Tibial artery (tissue), 4 donors: Measurements from ENCODE around the gene ICA1.

Source experiments
- DNase-seq, 2 donors: peaks; one replicate each; pipeline ENCODE4 v3.0.0-alpha.2; 2019
- H3K27ac ChIP-seq, 2 donors: fragments of 200-600 bp; sonication (generic) in 1 of 2; 1 replicate in 1 of 2; 2 replicates in 1 of 2; pipeline ENCODE4 v1.5.1; 2018 to 2019; ENCODE audit warnings: mild to moderate bottlenecking in 1 of 2
- H3K27me3 ChIP-seq, 2 donors: fragments of 200-600 bp; sonication (generic) in 1 of 2; one replicate each; pipeline versions ENCODE4 v1.5.1 to v1.6.0; 2016 to 2019
- H3K36me3 ChIP-seq, 3 donors: fragments of 200-600 bp; sonication (generic) in 2 of 3; one replicate each; pipeline ENCODE4 v1.5.1; 2016 to 2019; ENCODE audit warnings: mild to moderate bottlenecking in 2 of 3
- H3K4me1 ChIP-seq, 4 donors: fragments of 200-600 bp; sonication (generic) in 2 of 4; 1 replicate in 3 of 4; 2 replicates in 1 of 4; pipeline ENCODE4 v1.5.1; 2016 to 2019
- H3K4me3 ChIP-seq, 2 donors: fragments of 200-600 bp; sonication (generic) in 1 of 2; 1 replicate in 1 of 2; 2 replicates in 1 of 2; pipeline ENCODE4 v1.5.1; 2018 to 2019; ENCODE audit warnings: mild to moderate bottlenecking in 2 of 2
- H3K9me3 ChIP-seq, 3 donors: fragments of 200-600 bp; sonication (generic) in 1 of 3; one replicate each; pipeline ENCODE4 v1.5.1; 2016 to 2019
- intact Hi-C: fragments of 100-400 bp; cut with DNase I; formaldehyde crosslinking; loops from one replicate; pipeline ENCODE4 v1.15.0; 2023; ENCODE audit warnings: low total_unique reads
- TF ChIP-seq, protein P1 (sequence below), 2 experiments: fragments of 200-600 bp in 1 of 2; fragments of 450-650 bp in 1 of 2; IDR thresholded peaks; one replicate each; pipeline ENCODE4 v1.5.1; 2017 to 2019; ENCODE audit warnings: antibody characterized with exemption in 2 of 2, mild to moderate bottlenecking in 1 of 2, moderate library complexity in 1 of 2

The ICA1 gene

DNA sequence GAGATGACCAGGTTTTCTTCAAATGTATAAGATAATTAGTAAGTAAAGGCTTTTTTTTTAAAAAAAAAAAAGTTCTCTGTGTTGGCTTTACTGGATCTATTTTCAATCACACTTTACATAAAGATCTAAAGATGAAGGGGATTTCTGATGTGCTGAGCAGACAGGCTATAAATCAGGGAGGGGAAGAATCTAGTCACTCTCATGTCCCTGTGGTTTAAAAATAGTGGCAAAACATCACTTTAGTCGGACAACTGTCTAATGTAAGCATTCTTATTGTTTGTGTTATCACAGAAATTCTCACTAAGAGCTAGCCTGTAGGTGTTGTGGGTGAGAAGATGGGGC, 132.7 kb downstream of the ICA1 start:
- H3K4me1 ChIP-seq: no peaks in the 10 kb centered on the region
- intact Hi-C loops: no loop called here
- H3K27ac ChIP-seq: no peak overlapping the region

DNA sequence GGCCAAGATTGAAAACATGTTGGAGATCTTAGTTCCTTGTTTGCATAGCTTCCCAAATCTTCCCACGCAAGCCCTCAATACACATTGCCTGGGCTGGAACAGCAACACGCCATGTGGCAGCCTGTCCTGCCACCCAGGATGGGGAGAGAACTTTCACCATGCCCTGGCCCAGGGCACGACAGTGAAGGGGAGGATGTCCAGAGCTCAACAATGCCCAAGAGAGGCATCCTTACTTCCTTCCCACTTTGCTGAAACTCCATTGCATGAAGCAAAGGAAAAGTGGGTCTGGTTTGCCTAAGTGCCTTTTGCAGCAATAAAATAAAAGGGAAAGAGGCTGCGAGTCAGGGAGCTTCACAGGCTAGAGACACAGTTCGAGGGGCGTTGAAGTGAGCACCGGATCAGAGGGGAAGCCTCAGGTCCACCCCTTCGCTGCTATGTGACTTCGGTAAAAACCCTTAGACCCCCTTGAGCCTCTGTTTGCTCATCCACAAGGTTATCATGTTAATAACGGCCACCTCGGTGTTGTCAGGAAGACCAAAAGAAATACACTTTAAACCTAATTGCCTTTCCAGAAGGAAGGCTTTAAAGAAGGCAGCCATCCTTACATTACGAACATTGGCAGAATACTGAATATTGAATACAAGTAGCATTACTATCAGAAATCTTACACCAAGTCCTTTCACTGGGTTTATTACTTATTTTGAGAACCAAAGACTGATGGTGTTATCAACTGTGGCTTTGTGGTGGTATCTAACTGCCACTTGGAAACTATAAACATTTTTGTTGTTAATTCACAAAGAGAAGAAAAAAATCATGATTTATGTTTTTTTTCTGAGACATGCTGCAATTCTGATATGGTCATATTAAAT, 133.3 kb downstream of the ICA1 start:
- no peaks in the 10 kb centered on the region for H3K27me3 ChIP-seq
- H3K27ac ChIP-seq: no peak overlapping the region

More for the DNA sequence above, 132.7 kb downstream of the ICA1 start:
- no peak overlapping the region for H3K4me3 ChIP-seq
- TF ChIP-seq, protein P1, sequence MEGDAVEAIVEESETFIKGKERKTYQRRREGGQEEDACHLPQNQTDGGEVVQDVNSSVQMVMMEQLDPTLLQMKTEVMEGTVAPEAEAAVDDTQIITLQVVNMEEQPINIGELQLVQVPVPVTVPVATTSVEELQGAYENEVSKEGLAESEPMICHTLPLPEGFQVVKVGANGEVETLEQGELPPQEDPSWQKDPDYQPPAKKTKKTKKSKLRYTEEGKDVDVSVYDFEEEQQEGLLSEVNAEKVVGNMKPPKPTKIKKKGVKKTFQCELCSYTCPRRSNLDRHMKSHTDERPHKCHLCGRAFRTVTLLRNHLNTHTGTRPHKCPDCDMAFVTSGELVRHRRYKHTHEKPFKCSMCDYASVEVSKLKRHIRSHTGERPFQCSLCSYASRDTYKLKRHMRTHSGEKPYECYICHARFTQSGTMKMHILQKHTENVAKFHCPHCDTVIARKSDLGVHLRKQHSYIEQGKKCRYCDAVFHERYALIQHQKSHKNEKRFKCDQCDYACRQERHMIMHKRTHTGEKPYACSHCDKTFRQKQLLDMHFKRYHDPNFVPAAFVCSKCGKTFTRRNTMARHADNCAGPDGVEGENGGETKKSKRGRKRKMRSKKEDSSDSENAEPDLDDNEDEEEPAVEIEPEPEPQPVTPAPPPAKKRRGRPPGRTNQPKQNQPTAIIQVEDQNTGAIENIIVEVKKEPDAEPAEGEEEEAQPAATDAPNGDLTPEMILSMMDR (IDR thresholded peaks at IDR 0.05): no peak
- DNase-seq: no peak
- no peaks in the 10 kb centered on the region for H3K27me3 ChIP-seq
- H3K9me3 ChIP-seq: no peaks in the 10 kb centered on the region
- peaks cover 0 to 4% (median 0%) of the 10 kb centered on the region in 3 donors for H3K36me3 ChIP-seq

DNA sequence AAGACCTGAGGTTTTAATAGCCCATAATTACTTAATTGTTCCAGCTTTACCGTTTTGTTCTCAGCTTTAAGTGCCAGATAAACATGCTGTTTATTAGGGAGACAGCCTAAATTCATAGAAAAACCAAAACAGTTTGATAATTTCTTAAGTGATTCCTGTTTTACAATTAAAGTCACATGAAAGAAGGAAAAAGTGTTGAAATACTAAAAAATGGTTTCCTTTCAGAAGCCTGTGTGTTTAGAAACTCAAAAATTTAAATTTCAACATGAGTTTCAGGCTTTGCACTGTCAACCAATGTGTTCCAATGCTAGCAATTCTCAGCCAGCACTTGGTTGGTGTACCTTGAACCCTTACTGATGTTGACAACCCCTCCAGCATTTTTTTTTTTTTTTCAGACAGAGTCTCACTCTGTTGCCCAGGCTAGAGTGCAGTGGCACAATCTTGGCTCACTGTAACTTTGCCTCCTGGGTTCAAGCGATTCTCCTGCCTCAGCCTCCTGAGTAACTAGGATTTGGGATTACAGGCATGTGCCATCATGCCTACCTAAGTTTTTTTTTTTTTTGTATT, 135.3 kb downstream of the ICA1 start:
- Histone ChIP-seq H3K4me3 (no peak overlapping the region), H3K27me3 (no peaks in the 10 kb centered on the region), H3K36me3 (peaks cover 0 to 4% (median 0%) of the 10 kb centered on the region in 3 donors), H3K4me1 (no peaks in the 10 kb centered on the region), H3K27ac (no peak overlapping the region), H3K9me3 (no peaks in the 10 kb centered on the region)
- TF ChIP-seq, protein P1 (IDR thresholded peaks at IDR 0.05): no peak
- no peak for DNase-seq
- intact Hi-C loops: no loop called here

More for the DNA sequence above, 133.3 kb downstream of the ICA1 start:
- Histone ChIP-seq H3K4me1 (no peaks in the 10 kb centered on the region), H3K4me3 (no peak overlapping the region), H3K36me3 (peaks cover 0 to 4% (median 0%) of the 10 kb centered on the region in 3 donors), H3K9me3 (no peaks in the 10 kb centered on the region)
- intact Hi-C loops: no loop called here
- DNase-seq: no peak
- TF ChIP-seq, protein P1 (IDR thresholded peaks at IDR 0.05): no peak

DNA sequence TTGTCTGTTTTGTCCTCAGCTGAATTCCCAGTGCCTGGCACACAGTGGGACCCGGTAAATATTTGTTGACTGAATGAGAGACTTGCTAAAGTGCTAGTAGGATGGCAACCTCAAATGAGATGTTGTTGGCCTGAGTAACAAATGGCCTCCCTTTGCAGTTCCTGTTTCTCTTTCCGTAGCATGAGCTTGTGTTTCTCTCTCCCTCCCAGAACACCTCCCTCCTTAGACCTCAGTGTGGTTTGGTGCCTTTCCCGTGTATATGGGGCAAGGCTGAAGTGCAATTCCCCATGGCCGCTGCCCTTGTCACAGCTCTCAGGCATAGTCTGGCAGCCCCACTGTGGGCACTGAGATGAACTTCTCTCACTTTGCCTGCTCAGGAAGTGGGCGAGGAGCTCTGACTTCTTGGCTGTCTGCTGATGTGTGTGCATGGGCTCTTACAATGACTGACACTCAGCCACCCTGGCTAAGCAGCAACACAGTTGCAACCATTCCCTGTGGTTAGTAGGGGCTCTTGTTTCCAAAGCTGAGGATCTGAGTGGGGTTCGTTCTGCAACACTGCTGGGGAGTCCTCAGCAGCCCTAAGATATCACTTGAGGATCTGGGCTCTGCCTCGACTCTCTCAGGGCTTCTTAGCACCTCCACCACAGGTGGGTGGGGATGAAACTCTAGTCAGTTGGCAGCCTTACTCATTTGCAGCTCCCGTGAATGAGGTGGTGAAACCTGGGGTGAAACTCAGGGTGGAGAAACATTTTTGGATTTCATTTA, 136.1 kb downstream of the ICA1 start:
- intact Hi-C loops: no loop called here
- DNase-seq: no peak

DNA sequence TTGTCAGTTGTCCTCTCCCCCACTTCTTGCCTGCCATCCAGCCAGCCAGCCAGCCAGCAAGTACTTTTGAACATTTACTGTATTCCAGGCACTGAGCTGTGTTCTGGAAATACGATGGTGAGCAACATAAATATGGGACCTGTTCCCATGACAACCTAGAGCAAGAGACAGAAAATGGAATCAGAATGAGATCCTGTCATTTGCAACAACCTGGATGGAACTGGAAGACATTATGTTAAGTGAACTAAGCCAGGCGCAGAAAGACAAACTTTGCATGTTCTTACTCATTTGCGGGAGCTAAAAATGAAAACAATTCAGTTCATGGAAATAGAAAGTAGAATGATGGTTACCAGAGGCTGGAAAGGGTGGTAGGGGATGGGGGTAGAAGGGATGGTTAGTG, 140.7 kb downstream of the ICA1 start:
- Histone ChIP-seq H3K27me3 (no peaks in the 10 kb centered on the region), H3K9me3 (no peaks in the 10 kb centered on the region), H3K27ac (no peak overlapping the region), H3K4me3 (no peak overlapping the region), H3K4me1 (no peaks in the 10 kb centered on the region), H3K36me3 (no peaks in the 10 kb centered on the region)
- no peak for DNase-seq
- intact Hi-C loops: no loop called here
- TF ChIP-seq, protein P1 (IDR thresholded peaks at IDR 0.05): no peak

More for the DNA sequence above, 136.1 kb downstream of the ICA1 start:
- no peaks in the 10 kb centered on the region for H3K4me1 ChIP-seq
- no peak overlapping the region for H3K27ac ChIP-seq
- no peaks in the 10 kb centered on the region for H3K27me3 ChIP-seq
- H3K4me3 ChIP-seq: no peak overlapping the region
- no peaks in the 10 kb centered on the region for H3K9me3 ChIP-seq
- TF ChIP-seq, protein P1 (IDR thresholded peaks at IDR 0.05): no peak
- H3K36me3 ChIP-seq: peaks cover 0 to 4% (median 0%) of the 10 kb centered on the region in 3 donors
